Mesothelial cell of epicardium (in vitro differentiated cells): ENCODE results near the gene SYNDIG1. TPM values are rescaled to one million over a fixed set of nuclear protein-coding genes. Genes with fewer than 3 reads are reported as not detected.

Experiments used
- DNase-seq, 2 experiments: peaks; one replicate each; pipeline ENCODE4 v3.0.0; 2021; ENCODE audit warnings: low spot score in 2 of 2; ENCODE audit not compliant: unreplicated experiment in 2 of 2
- H3K27ac Mint-ChIP-seq: 2 replicates; pipeline ENCODE4 v1.8.0; 2021; ENCODE audit warnings: mixed read lengths
- H3K27me3 Mint-ChIP-seq: 2 replicates; pipeline ENCODE4 v1.8.0; 2021; ENCODE audit warnings: low read depth, mixed read lengths
- H3K36me3 Mint-ChIP-seq: 2 replicates; pipeline ENCODE4 v1.8.0; 2021; ENCODE audit warnings: mixed read lengths
- H3K4me1 Mint-ChIP-seq: 2 replicates; pipeline ENCODE4 v1.8.0; 2021; ENCODE audit warnings: mixed read lengths
- H3K4me3 Mint-ChIP-seq: 2 replicates; pipeline ENCODE4 v1.8.0; 2021; ENCODE audit warnings: mild to moderate bottlenecking, moderate library complexity, mixed read lengths
- H3K9me3 Mint-ChIP-seq: 2 replicates; pipeline ENCODE4 v1.8.0; 2021; ENCODE audit warnings: mixed read lengths
- CTCF ChIP-seq: fragments of 200-600 bp; sonication (generic); IDR thresholded peaks from one replicate; pipeline ENCODE4 v1.5.0; 2021; ENCODE audit warnings: antibody characterized with exemption; ENCODE audit not compliant: unreplicated experiment
- total RNA-seq: library from RNA; stranded (reverse); gene quantifications from 3 replicates; pipeline ENCODE4 v1.2.1, GENCODE V29; 2021

Gene SYNDIG1
- total RNA-seq, 1 donor from 2014 or later: 0.80 TPM

- Mint-ChIP-seq H3K36me3 (no peaks in the 10 kb centered on the region), H3K27me3 (peaks cover 5% of the 10 kb centered on the region), H3K4me3 (no peak overlapping the region), H3K27ac (no peak overlapping the region), H3K4me1 (no peaks in the 10 kb centered on the region), H3K9me3 (no peaks in the 10 kb centered on the region)
- no peak for DNase-seq
- TF ChIP-seq CTCF: no peak
Measured at GRCh38 chr20:24586523-24586840, 117.1 kb downstream of the SYNDIG1 start.

- H3K4me3 Mint-ChIP-seq: no peak overlapping the region
- no peaks in the 10 kb centered on the region for H3K9me3 Mint-ChIP-seq
- TF ChIP-seq CTCF: no peak
- no peak overlapping the region for H3K27ac Mint-ChIP-seq
- peaks cover 2% of the 10 kb centered on the region for H3K27me3 Mint-ChIP-seq
- DNase-seq: peak in 1 of 2 experiments; percentile 36
- no peaks in the 10 kb centered on the region for H3K4me1 Mint-ChIP-seq
- no peaks in the 10 kb centered on the region for H3K36me3 Mint-ChIP-seq
Measured at GRCh38 chr20:24587384-24588046, 118.1 kb downstream of the SYNDIG1 start.

- peaks cover 5% of the 10 kb centered on the region for H3K27me3 Mint-ChIP-seq
- H3K27ac Mint-ChIP-seq: no peak overlapping the region
- H3K4me3 Mint-ChIP-seq: no peak overlapping the region
- DNase-seq: peak in 1 of 2 experiments; percentile 33
- H3K36me3 Mint-ChIP-seq: no peaks in the 10 kb centered on the region
- H3K4me1 Mint-ChIP-seq: no peaks in the 10 kb centered on the region
- no peaks in the 10 kb centered on the region for H3K9me3 Mint-ChIP-seq
- no peak for TF ChIP-seq CTCF
Measured at GRCh38 chr20:24588047-24588635, 118.7 kb downstream of the SYNDIG1 start.

GRCh38 chr20:24588725-24589340, 119.4 kb downstream of the SYNDIG1 start:
- no peak overlapping the region for H3K4me3 Mint-ChIP-seq
- peaks cover 3% of the 10 kb centered on the region for H3K9me3 Mint-ChIP-seq
- no peak overlapping the region for H3K27ac Mint-ChIP-seq
- TF ChIP-seq CTCF: no peak
- no peaks in the 10 kb centered on the region for H3K4me1 Mint-ChIP-seq
- H3K27me3 Mint-ChIP-seq: peaks cover 7% of the 10 kb centered on the region
- no peaks in the 10 kb centered on the region for H3K36me3 Mint-ChIP-seq
- DNase-seq: no peak

GRCh38 chr20:24589381-24589780, 120.0 kb downstream of the SYNDIG1 start:
- Mint-ChIP-seq H3K36me3 (no peaks in the 10 kb centered on the region), H3K27me3 (peaks cover 9% of the 10 kb centered on the region), H3K4me3 (no peak overlapping the region), H3K27ac (no peak overlapping the region), H3K9me3 (peaks cover 8% of the 10 kb centered on the region), H3K4me1 (no peaks in the 10 kb centered on the region)
- DNase-seq: peak in 1 of 2 experiments; percentile 25
- no peak for TF ChIP-seq CTCF
